ENCODE data around the gene ARF3.

Gene ARF3

GRCh38 chr12:48985475-48985897, 28.2 kb upstream of the ARF3 start:
- DNase-seq (ENCODE audit: extremely low spot score), result no peak
- ChIA-PET CTCF (interaction anchor here (0.5 kb wide), 1 partner anchor 1311 kb away, joined by 4 read pairs; no protein-coding TSS in a partner anchor), POLR2A (interaction anchor here (1.0 kb wide), 1 partner anchor 14 kb away, joined by 3 read pairs; the partner anchor contains the start of gene WNT10B)
- TF ChIP-seq CTBP1 (IDR thresholded peaks at IDR 0.05; ENCODE audit: borderline replicate concordance), result no peak
- no peak for TF ChIP-seq BHLHE40 (IDR thresholded peaks at IDR 0.05; ENCODE audit: borderline replicate concordance)
- TF ChIP-seq L3MBTL2 (conservative IDR thresholded peaks at IDR 0.05), result no peak
- no peak for TF ChIP-seq PKNOX1 (IDR thresholded peaks at IDR 0.05)
- no peak for TF ChIP-seq LEF1 (IDR thresholded peaks at IDR 0.05; ENCODE audit: borderline replicate concordance)
- no peak for TF ChIP-seq NFRKB (IDR thresholded peaks at IDR 0.05)
- TF ChIP-seq FOXA1 (IDR thresholded peaks at IDR 0.05), result no peak

GRCh38 chr12:48982397-48983080, 25.3 kb upstream of the ARF3 start:
- ChIA-PET POLR2A (interaction anchor here (2.2 kb wide), 1 partner anchor 25 kb away, joined by 8 read pairs; the partner anchor contains the start of gene ARF3), CTCF (interaction anchor here (1.5 kb wide), 1 partner anchor 10 kb away, joined by 8 read pairs; no protein-coding TSS in a partner anchor)
- TF ChIP-seq PKNOX1 (IDR thresholded peaks at IDR 0.05) (no peak), TARDBP (IDR thresholded peaks at IDR 0.05) (no peak), FOXM1 (IDR thresholded peaks at IDR 0.05; ENCODE audit: borderline replicate concordance) (no peak), LEF1 (IDR thresholded peaks at IDR 0.05; ENCODE audit: borderline replicate concordance) (no peak), ARNT (IDR thresholded peaks at IDR 0.05) (no peak), NFRKB (IDR thresholded peaks at IDR 0.05) (no peak), FOXA1 (IDR thresholded peaks at IDR 0.05) (no peak), SP1 (IDR thresholded peaks at IDR 0.05) (no peak), CTBP1 (IDR thresholded peaks at IDR 0.05; ENCODE audit: borderline replicate concordance) (no peak), BHLHE40 (IDR thresholded peaks at IDR 0.05; ENCODE audit: borderline replicate concordance) (no peak), ELF4 (IDR thresholded peaks at IDR 0.05) (no peak), L3MBTL2 (conservative IDR thresholded peaks at IDR 0.05) (no peak), FOXK2 (IDR thresholded peaks at IDR 0.05) (no peak)
- DNase-seq (ENCODE audit: extremely low spot score), result no peak

- ChIA-PET CTCF (no interaction called here), POLR2A (no interaction called here)
- no peak for DNase-seq (ENCODE audit: extremely low spot score)
- no peak for TF ChIP-seq FOXK2 (IDR thresholded peaks at IDR 0.05)
- no peak for TF ChIP-seq HDGF (IDR thresholded peaks at IDR 0.05; ENCODE audit: borderline replicate concordance)
- no peak for TF ChIP-seq CTBP1 (IDR thresholded peaks at IDR 0.05; ENCODE audit: borderline replicate concordance)
- TF ChIP-seq LEF1 (IDR thresholded peaks at IDR 0.05; ENCODE audit: borderline replicate concordance), result no peak
- TF ChIP-seq TARDBP (IDR thresholded peaks at IDR 0.05), result no peak
- TF ChIP-seq SP1 (IDR thresholded peaks at IDR 0.05), result no peak
- no peak for TF ChIP-seq FOXM1 (IDR thresholded peaks at IDR 0.05; ENCODE audit: borderline replicate concordance)
- TF ChIP-seq L3MBTL2 (conservative IDR thresholded peaks at IDR 0.05), result no peak
- no peak for TF ChIP-seq PKNOX1 (IDR thresholded peaks at IDR 0.05)
- TF ChIP-seq FOXA1 (IDR thresholded peaks at IDR 0.05), result no peak
- no peak for TF ChIP-seq SUZ12 (IDR thresholded peaks at IDR 0.05)
- TF ChIP-seq ELF4 (IDR thresholded peaks at IDR 0.05), result no peak
- TF ChIP-seq BHLHE40 (IDR thresholded peaks at IDR 0.05; ENCODE audit: borderline replicate concordance), result no peak
- no peak for TF ChIP-seq ARNT (IDR thresholded peaks at IDR 0.05)
- TF ChIP-seq ZNF384 (IDR thresholded peaks at IDR 0.05), result no peak
- TF ChIP-seq NFRKB (IDR thresholded peaks at IDR 0.05), result no peak
Observed at GRCh38 chr12:48981757-48982157, 24.5 kb upstream of the ARF3 start.

- POLR2A ChIA-PET, result no interaction called here
- TF ChIP-seq ARNT (IDR thresholded peaks at IDR 0.05) (no peak), FOXK2 (IDR thresholded peaks at IDR 0.05) (no peak), NFRKB (IDR thresholded peaks at IDR 0.05) (no peak), SUZ12 (IDR thresholded peaks at IDR 0.05) (no peak), BHLHE40 (IDR thresholded peaks at IDR 0.05; ENCODE audit: borderline replicate concordance) (no peak), ZNF384 (IDR thresholded peaks at IDR 0.05) (no peak), FOXA1 (IDR thresholded peaks at IDR 0.05) (no peak), L3MBTL2 (conservative IDR thresholded peaks at IDR 0.05) (no peak), FOXM1 (IDR thresholded peaks at IDR 0.05; ENCODE audit: borderline replicate concordance) (no peak)
- DNase-seq (ENCODE audit: extremely low spot score), result no peak
- CTCF ChIA-PET, result no interaction called here
Observed at GRCh38 chr12:48980953-48981756, 23.9 kb upstream of the ARF3 start.

- no peak for TF ChIP-seq ZNF384 (IDR thresholded peaks at IDR 0.05)
- TF ChIP-seq FOXM1 (IDR thresholded peaks at IDR 0.05; ENCODE audit: borderline replicate concordance), result no peak
- no peak for TF ChIP-seq FOXK2 (IDR thresholded peaks at IDR 0.05)
- POLR2A ChIA-PET, result no interaction called here
- CTCF ChIA-PET, result interaction anchor here (5.0 kb wide), 1 partner anchor 8 kb away, joined by 49 read pairs; no protein-coding TSS in a partner anchor
- DNase-seq (ENCODE audit: extremely low spot score), result no peak
Observed at GRCh38 chr12:48980389-48980952, 23.2 kb upstream of the ARF3 start.

All from HEK293T (cell line).